ENCODE measurements around the gene FYN. TPM values are rescaled to one million over a fixed set of nuclear protein-coding genes. Genes with fewer than 3 reads are reported as not detected.

Gene FYN
- total and polyA plus RNA-seq, 2 of the 8 experiments (the other 6 are each of a cell fraction or from before 2014, with no cell fraction given) = 46.8 to 97.2 TPM

DNA sequence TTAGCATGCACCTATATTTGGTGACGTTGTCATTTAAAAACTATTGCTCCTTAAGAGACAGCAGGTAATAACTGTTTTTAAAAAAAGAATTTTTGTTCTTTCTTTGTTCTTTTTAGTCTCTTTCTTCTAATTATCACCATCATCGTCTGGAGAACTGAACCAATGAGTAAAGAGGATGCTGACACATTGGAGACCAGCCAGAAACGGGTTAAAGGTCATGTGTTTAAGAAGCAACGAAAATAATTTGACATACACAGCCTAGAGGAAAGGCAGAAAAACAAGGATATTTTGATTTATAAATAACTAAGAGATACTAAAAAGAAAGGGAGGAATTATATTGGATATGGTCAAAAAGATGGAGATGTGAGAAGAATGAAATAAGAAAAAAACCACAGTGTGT lies 19.2 kb upstream of the FYN start:
- Histone ChIP-seq H3K79me2 (ENCODE audit: control insufficient read depth in 1 of 2, insufficient read depth in 2 of 2, low read length in 2 of 2) (no peaks in the 10 kb centered on the region), H3K27ac (ENCODE audit: low read depth, low read length) (no peak overlapping the region), H3K14ac (ENCODE audit: insufficient read length) (no peak overlapping the region), H3K23ac (ENCODE audit: insufficient read length) (no peak overlapping the region), H3K27me3 (replicated peaks in 1 of 4; ENCODE audit: control insufficient read depth in 3 of 4, extremely low read depth in 1 of 4, insufficient read depth in 3 of 4, low read length in 3 of 4) (no peaks in the 10 kb centered on the region), H3K56ac (replicated peaks; ENCODE audit: insufficient read length, low read depth, low read length) (no peak overlapping the region), H3K23me2 (ENCODE audit: low read depth, low read length) (peaks cover 2% of the 10 kb centered on the region; the same call in 1 of the 2 replicates), H3K4me1 (replicated peaks in 1 of 4; ENCODE audit: control insufficient read depth in 3 of 4, insufficient read depth in 4 of 4, low read length in 3 of 4) (peaks cover 0 to 18% (median 5%) of the 10 kb centered on the region in 4 experiments; a peak in 2 of 7 replicates), H2BK120ac (replicated peaks; ENCODE audit: low read depth, low read length) (no peak overlapping the region), H3K9me3 (ENCODE audit: insufficient read depth in 2 of 2, low read depth in 1 of 2, low read length in 1 of 2) (no peaks in the 10 kb centered on the region), H3K18ac (ENCODE audit: extremely low read depth, low read length) (no peak overlapping the region), H2BK5ac (ENCODE audit: low read depth, low read length) (no peak overlapping the region), H3K4me3 (ENCODE audit: extremely low read depth in 1 of 4, insufficient read depth in 2 of 4, low read depth in 3 of 4, low read length in 4 of 4) (no peak overlapping the region), H2BK20ac (ENCODE audit: low read length) (no peak overlapping the region), H4K5ac (ENCODE audit: insufficient read length, low read depth, low read length) (no peak overlapping the region), H4K8ac (ENCODE audit: extremely low read depth, insufficient read depth, low read length) (no peak overlapping the region), H3K9ac (replicated peaks in 1 of 4; ENCODE audit: extremely low read depth in 1 of 4, low read depth in 3 of 4, low read length in 3 of 4) (no peak overlapping the region), H3K4ac (replicated peaks; ENCODE audit: insufficient read length, low read depth, low read length) (no peak overlapping the region), H2BK12ac (ENCODE audit: low read depth, low read length) (no peak overlapping the region), H3K79me1 (ENCODE audit: low read depth, low read length) (no peaks in the 10 kb centered on the region), H2BK15ac (ENCODE audit: low read length) (no peak overlapping the region), H3K36me3 (ENCODE audit: control insufficient read depth in 2 of 4, insufficient read depth in 4 of 4, low read length in 3 of 4) (no peaks in the 10 kb centered on the region), H4K91ac (replicated peaks; ENCODE audit: insufficient read length, low read length) (no peak overlapping the region), H3K4me2 (ENCODE audit: insufficient read depth in 1 of 2, low read depth in 2 of 2, low read length in 2 of 2) (no peak overlapping the region), H2AFZ (ENCODE audit: low read length) (no peak overlapping the region), H2AK5ac (ENCODE audit: low read depth, low read length) (no peak overlapping the region), H4K20me1 (replicated peaks in 1 of 2; ENCODE audit: control insufficient read depth in 1 of 2, insufficient read depth in 2 of 2, low read length in 2 of 2) (no peaks in the 10 kb centered on the region)
- ChIA-PET POLR2A (ENCODE audit: partially characterized antibody) (no interaction called here), CTCF (ENCODE audit: partially characterized antibody) (interaction anchor here (1.6 kb wide), 1 partner anchor 182 kb away, joined by 3 read pairs; no protein-coding TSS in a partner anchor)
- FAIRE-seq (no peak), DNase-seq (ENCODE audit: low read depth in 1 of 2, low spot score in 2 of 2) (no peak)
- 90% methylated on average over 4 of the region's 4 CpGs; no CpG with 5 or more reads in 1 of the 2 experiments for WGBS, 2 experiments (ENCODE audit: extremely low coverage in 1 of 2, insufficient coverage in 1 of 2, insufficient read length in 1 of 2, insufficient replicate concordance in 2 of 2, low coverage in 1 of 2, low lambda C conversion rate in 2 of 2, missing lambda C conversion rate in 1 of 2)
- TF ChIP-seq SAP30 (IDR thresholded peaks at IDR 0.05; ENCODE audit: insufficient read depth, insufficient replicate concordance, low read length) (no peak), TBP (IDR thresholded peaks at IDR 0.05; ENCODE audit: low read depth, low read length) (no peak), CHD1 (IDR thresholded peaks at IDR 0.05; ENCODE audit: low read depth, low read length) (no peak), SIRT6 (IDR thresholded peaks at IDR 0.05; ENCODE audit: low read length) (no peak), RFX5 (IDR thresholded peaks at IDR 0.05; ENCODE audit: borderline replicate concordance, low read depth, low read length) (no peak), CHD2 (IDR thresholded peaks at IDR 0.05; ENCODE audit: low read length) (no peak), EZH2 (IDR thresholded peaks at IDR 0.05; ENCODE audit: low read depth, low read length, severe bottlenecking) (no peak), SP4 (IDR thresholded peaks at IDR 0.05; ENCODE audit: low read length) (no peak), TAF1 (IDR thresholded peaks at IDR 0.05; ENCODE audit: low read depth, low read length) (no peak), NANOG (IDR thresholded peaks at IDR 0.05; ENCODE audit: insufficient read depth, low read depth, low read length, poor library complexity, severe bottlenecking) (no peak), KDM4A (IDR thresholded peaks at IDR 0.05; ENCODE audit: low read depth, low read length, severe bottlenecking) (no peak)
- TF ChIP-seq, protein P1, sequence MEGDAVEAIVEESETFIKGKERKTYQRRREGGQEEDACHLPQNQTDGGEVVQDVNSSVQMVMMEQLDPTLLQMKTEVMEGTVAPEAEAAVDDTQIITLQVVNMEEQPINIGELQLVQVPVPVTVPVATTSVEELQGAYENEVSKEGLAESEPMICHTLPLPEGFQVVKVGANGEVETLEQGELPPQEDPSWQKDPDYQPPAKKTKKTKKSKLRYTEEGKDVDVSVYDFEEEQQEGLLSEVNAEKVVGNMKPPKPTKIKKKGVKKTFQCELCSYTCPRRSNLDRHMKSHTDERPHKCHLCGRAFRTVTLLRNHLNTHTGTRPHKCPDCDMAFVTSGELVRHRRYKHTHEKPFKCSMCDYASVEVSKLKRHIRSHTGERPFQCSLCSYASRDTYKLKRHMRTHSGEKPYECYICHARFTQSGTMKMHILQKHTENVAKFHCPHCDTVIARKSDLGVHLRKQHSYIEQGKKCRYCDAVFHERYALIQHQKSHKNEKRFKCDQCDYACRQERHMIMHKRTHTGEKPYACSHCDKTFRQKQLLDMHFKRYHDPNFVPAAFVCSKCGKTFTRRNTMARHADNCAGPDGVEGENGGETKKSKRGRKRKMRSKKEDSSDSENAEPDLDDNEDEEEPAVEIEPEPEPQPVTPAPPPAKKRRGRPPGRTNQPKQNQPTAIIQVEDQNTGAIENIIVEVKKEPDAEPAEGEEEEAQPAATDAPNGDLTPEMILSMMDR (IDR thresholded peaks at IDR 0.05; ENCODE audit: control extremely low read depth in 1 of 3, insufficient read depth in 1 of 3, low read depth in 1 of 3, low read length in 3 of 3) = no peak
